ENCODE results near the gene MBIP.

The MBIP gene

DNA sequence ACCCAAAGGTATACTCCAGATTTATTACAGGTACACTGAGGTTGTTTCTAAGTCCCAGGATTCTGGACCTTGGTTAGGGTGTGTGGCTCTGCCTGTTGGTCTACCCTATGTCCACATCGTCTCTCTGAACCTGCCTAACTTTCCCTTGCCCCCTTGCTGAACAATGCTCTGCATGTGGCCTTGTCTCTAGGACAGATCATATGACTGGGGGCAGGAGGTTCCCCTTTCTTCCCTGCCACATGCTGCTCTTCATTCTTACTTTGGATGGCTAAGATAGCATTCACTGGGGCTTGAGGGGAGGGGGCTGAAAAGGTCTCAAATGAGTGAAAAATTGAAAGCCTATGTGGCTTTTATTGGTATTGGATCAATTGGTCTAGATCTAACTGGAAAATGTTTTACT, 49.2 kb downstream of the MBIP start:
- no peak for DNase-seq
- Histone ChIP-seq H3K4me2 (ENCODE audit: low read depth, low read length) (no peak overlapping the region), H4K20me1 (ENCODE audit: insufficient read depth, low read length) (no peaks in the 10 kb centered on the region), H3K27ac (ENCODE audit: low read length) (no peak overlapping the region), H3K9me3 (replicated peaks; ENCODE audit: insufficient read depth, low read length) (no peaks in the 10 kb centered on the region), H3K79me2 (ENCODE audit: low read length) (no peaks in the 10 kb centered on the region), H3K4me3 (ENCODE audit: low read length) (no peak overlapping the region), H3K27me3 (replicated peaks; ENCODE audit: insufficient read depth, low read length) (no peaks in the 10 kb centered on the region), H3F3A (ENCODE audit: insufficient read depth, low read length) (no peaks in the 10 kb centered on the region), H3K4me1 (ENCODE audit: low read length) (no peaks in the 10 kb centered on the region), H3K9ac (ENCODE audit: low read length) (no peak overlapping the region), H3K36me3 (replicated peaks; ENCODE audit: insufficient read depth, low read length) (no peaks in the 10 kb centered on the region), H3K9me2 (replicated peaks; ENCODE audit: insufficient read depth, low read length) (no peaks in the 10 kb centered on the region), H2AFZ (ENCODE audit: low read length) (no peak overlapping the region)
- no peak for TF ChIP-seq EZH2 (optimal IDR thresholded peaks at IDR 0.05; ENCODE audit: low read depth, low read length)
- TF ChIP-seq, protein P1, sequence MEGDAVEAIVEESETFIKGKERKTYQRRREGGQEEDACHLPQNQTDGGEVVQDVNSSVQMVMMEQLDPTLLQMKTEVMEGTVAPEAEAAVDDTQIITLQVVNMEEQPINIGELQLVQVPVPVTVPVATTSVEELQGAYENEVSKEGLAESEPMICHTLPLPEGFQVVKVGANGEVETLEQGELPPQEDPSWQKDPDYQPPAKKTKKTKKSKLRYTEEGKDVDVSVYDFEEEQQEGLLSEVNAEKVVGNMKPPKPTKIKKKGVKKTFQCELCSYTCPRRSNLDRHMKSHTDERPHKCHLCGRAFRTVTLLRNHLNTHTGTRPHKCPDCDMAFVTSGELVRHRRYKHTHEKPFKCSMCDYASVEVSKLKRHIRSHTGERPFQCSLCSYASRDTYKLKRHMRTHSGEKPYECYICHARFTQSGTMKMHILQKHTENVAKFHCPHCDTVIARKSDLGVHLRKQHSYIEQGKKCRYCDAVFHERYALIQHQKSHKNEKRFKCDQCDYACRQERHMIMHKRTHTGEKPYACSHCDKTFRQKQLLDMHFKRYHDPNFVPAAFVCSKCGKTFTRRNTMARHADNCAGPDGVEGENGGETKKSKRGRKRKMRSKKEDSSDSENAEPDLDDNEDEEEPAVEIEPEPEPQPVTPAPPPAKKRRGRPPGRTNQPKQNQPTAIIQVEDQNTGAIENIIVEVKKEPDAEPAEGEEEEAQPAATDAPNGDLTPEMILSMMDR (IDR thresholded peaks at IDR 0.05; ENCODE audit: low read length), result no peak
- no peak for TF ChIP-seq EZH2phosphoT487 (IDR thresholded peaks at IDR 0.05; ENCODE audit: low read length)

DNA sequence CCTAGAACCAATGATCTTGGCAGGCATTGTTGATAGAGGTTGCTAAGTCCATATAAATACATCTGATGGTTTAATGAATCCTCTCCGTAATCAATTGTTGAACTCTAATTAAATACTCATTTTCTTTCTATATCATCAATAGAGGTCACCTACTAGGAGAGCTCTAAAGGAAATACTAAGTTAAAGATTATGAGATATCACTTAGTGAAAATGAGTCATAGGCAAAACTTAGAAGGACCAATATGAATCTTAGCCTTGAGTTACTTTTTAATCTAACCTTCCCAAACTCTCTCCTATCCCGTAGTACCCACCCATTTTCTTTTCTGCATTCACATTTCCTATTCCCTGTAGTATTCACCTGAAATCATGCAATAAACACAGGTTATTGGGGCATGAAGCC, 50.2 kb downstream of the MBIP start:
- Histone ChIP-seq H3K9ac (ENCODE audit: low read length) (no peak overlapping the region), H3K79me2 (ENCODE audit: low read length) (no peaks in the 10 kb centered on the region), H3K4me1 (ENCODE audit: low read length) (no peaks in the 10 kb centered on the region), H3K27me3 (replicated peaks; ENCODE audit: insufficient read depth, low read length) (no peaks in the 10 kb centered on the region), H4K20me1 (ENCODE audit: insufficient read depth, low read length) (no peaks in the 10 kb centered on the region), H3K36me3 (replicated peaks; ENCODE audit: insufficient read depth, low read length) (no peaks in the 10 kb centered on the region), H3K4me3 (ENCODE audit: low read length) (no peak overlapping the region), H3K4me2 (ENCODE audit: low read depth, low read length) (no peak overlapping the region), H3K27ac (ENCODE audit: low read length) (no peak overlapping the region), H2AFZ (ENCODE audit: low read length) (no peak overlapping the region), H3K9me3 (replicated peaks; ENCODE audit: insufficient read depth, low read length) (no peaks in the 10 kb centered on the region), H3F3A (ENCODE audit: insufficient read depth, low read length) (no peaks in the 10 kb centered on the region), H3K9me2 (replicated peaks; ENCODE audit: insufficient read depth, low read length) (no peaks in the 10 kb centered on the region)
- no peak for DNase-seq
- TF ChIP-seq EZH2phosphoT487 (IDR thresholded peaks at IDR 0.05; ENCODE audit: low read length) (no peak), EZH2 (optimal IDR thresholded peaks at IDR 0.05; ENCODE audit: low read depth, low read length) (no peak)
- TF ChIP-seq, protein P1 (IDR thresholded peaks at IDR 0.05; ENCODE audit: low read length), result no peak

DNA sequence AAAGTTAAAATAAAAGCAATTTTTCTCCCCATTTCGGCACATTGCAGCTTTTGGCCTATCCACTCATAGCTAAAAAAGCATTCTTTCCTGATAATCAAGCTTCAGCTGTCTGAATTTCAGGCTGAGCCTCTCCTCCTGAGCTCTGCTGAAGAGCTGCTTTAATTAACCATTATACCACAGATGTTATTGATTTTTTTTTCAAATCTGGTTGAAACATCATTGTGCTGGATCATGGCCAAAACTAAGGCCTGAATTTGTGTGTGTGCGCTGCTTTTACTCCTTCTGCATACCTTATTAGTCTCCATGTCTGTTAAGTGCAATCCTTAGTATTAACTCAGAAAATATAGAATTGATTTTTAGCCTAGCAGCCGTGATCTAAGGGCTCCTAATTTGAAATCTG, 52.3 kb downstream of the MBIP start:
- no peaks in the 10 kb centered on the region for H3F3A ChIP-seq (ENCODE audit: insufficient read depth, low read length)
- H3K4me2 ChIP-seq (ENCODE audit: low read depth, low read length), result no peak overlapping the region
- H3K9ac ChIP-seq (ENCODE audit: low read length), result no peak overlapping the region
- no peak for DNase-seq
- no peaks in the 10 kb centered on the region for H3K27me3 ChIP-seq (replicated peaks; ENCODE audit: insufficient read depth, low read length)
- no peaks in the 10 kb centered on the region for H4K20me1 ChIP-seq (ENCODE audit: insufficient read depth, low read length)
- H3K9me3 ChIP-seq (replicated peaks; ENCODE audit: insufficient read depth, low read length), result no peaks in the 10 kb centered on the region
- H3K36me3 ChIP-seq (replicated peaks; ENCODE audit: insufficient read depth, low read length), result no peaks in the 10 kb centered on the region
- H3K9me2 ChIP-seq (replicated peaks; ENCODE audit: insufficient read depth, low read length), result no peaks in the 10 kb centered on the region
- no peak overlapping the region for H3K27ac ChIP-seq (ENCODE audit: low read length)
- no peaks in the 10 kb centered on the region for H3K79me2 ChIP-seq (ENCODE audit: low read length)
- H2AFZ ChIP-seq (ENCODE audit: low read length), result no peak overlapping the region
- TF ChIP-seq, protein P1 (IDR thresholded peaks at IDR 0.05; ENCODE audit: low read length), result no peak
- TF ChIP-seq EZH2phosphoT487 (IDR thresholded peaks at IDR 0.05; ENCODE audit: low read length) (no peak), EZH2 (optimal IDR thresholded peaks at IDR 0.05; ENCODE audit: low read depth, low read length) (no peak)
- H3K4me3 ChIP-seq (ENCODE audit: low read length), result no peak overlapping the region
- no peaks in the 10 kb centered on the region for H3K4me1 ChIP-seq (ENCODE audit: low read length)
